Neural progenitor cell (in vitro differentiated cells): ENCODE results near the gene CNN3. TPM values are rescaled to one million over a fixed set of nuclear protein-coding genes. Genes with fewer than 3 reads are reported as not detected.

Experiments used
- DNase-seq: peaks from one replicate; pipeline ENCODE4 v3.0.0-alpha.2; 2016; ENCODE audit warnings: low spot score
- H2AFZ ChIP-seq: fragments of 200-600 bp; sonication (generic); replicated peaks from 2 replicates; pipeline ENCODE4 v1.6.1; 2016; ENCODE audit warnings: antibody characterized with exemption
- H3F3A ChIP-seq: fragments of 200-600 bp; sonication (generic); 2 replicates; pipeline ENCODE4 v1.6.1; 2016; ENCODE audit warnings: antibody characterized with exemption, low read depth
- H3K27ac ChIP-seq: fragments of 200-600 bp; sonication (generic); 2 replicates; pipeline ENCODE4 v1.5.1; 2016; ENCODE audit warnings: mild to moderate bottlenecking
- H3K27me3 ChIP-seq: fragments of 200-600 bp; sonication (generic); 2 replicates; pipeline ENCODE4 v1.6.1; 2016; ENCODE audit warnings: mild to moderate bottlenecking, moderate library complexity
- H3K36me3 ChIP-seq: fragments of 200-600 bp; sonication (generic); 2 replicates; pipeline ENCODE4 v1.5.1; 2016
- H3K4me1 ChIP-seq: fragments of 200-600 bp; sonication (generic); 2 replicates; pipeline ENCODE4 v1.6.1; 2016; ENCODE audit warnings: mixed run types
- H3K4me2 ChIP-seq: fragments of 200-600 bp; sonication (generic); 2 replicates; pipeline ENCODE4 v1.6.1; 2016
- H3K4me3 ChIP-seq: fragments of 200-600 bp; sonication (generic); 2 replicates; pipeline ENCODE4 v1.5.1; 2016
- H3K79me2 ChIP-seq: fragments of 200-600 bp; sonication (generic); 2 replicates; pipeline ENCODE4 v1.6.1; 2016; ENCODE audit warnings: low read depth
- H3K9ac ChIP-seq: fragments of 200-600 bp; sonication (generic); 2 replicates; pipeline ENCODE4 v1.6.1; 2016
- H3K9me3 ChIP-seq: fragments of 200-600 bp; sonication (generic); 2 replicates; pipeline ENCODE4 v1.5.1; 2016; ENCODE audit warnings: low read depth
- H4K20me1 ChIP-seq: fragments of 200-600 bp; sonication (generic); 2 replicates; pipeline ENCODE4 v1.6.1; 2016; ENCODE audit warnings: low read depth
- H3K27ac Mint-ChIP-seq: 3 replicates; pipeline ENCODE4 v1.8.0; 2021; ENCODE audit warnings: mixed read lengths
- H3K27me3 Mint-ChIP-seq: 2 replicates; pipeline ENCODE4 v1.8.0; 2022; ENCODE audit warnings: low read depth, mild to moderate bottlenecking, inconsistent platforms, moderate library complexity, mixed read lengths; ENCODE audit not compliant: insufficient read depth
- H3K36me3 Mint-ChIP-seq: 3 replicates; pipeline ENCODE4 v1.8.0; 2021; ENCODE audit warnings: mixed read lengths
- H3K4me1 Mint-ChIP-seq: 3 replicates; pipeline ENCODE4 v1.8.0; 2021; ENCODE audit warnings: mixed read lengths
- H3K4me3 Mint-ChIP-seq: 3 replicates; pipeline ENCODE4 v1.8.0; 2021; ENCODE audit warnings: mild to moderate bottlenecking, moderate library complexity, mixed read lengths
- H3K9me3 Mint-ChIP-seq: 3 replicates; pipeline ENCODE4 v1.8.0; 2020; ENCODE audit warnings: mixed read lengths
- EZH2 ChIP-seq: fragments of 200-600 bp; sonication (generic); IDR thresholded peaks from 2 replicates; pipeline ENCODE4 v1.6.1; 2017; ENCODE audit warnings: antibody characterized with exemption, mild to moderate bottlenecking, moderate library complexity
- EZH2phosphoT487 ChIP-seq: fragments of 200-600 bp; sonication (generic); IDR thresholded peaks from 2 replicates; pipeline ENCODE4 v1.6.1; 2017; ENCODE audit warnings: antibody characterized with exemption
- total RNA-seq: library from RNA; depleted of rRNA; stranded (reverse); fragments of >200 nt; gene quantifications from 2 replicates; pipeline ENCODE4 v1.2.3, GENCODE V29; 2015; ENCODE audit warnings: low replicate concordance
- TF ChIP-seq, protein P1 (sequence below): fragments of 200-600 bp; sonication (generic); IDR thresholded peaks from 2 replicates; pipeline ENCODE4 v1.5.1; 2017; ENCODE audit warnings: antibody characterized with exemption, mild to moderate bottlenecking

CNN3 gene
- total RNA-seq, 1 donor from 2014 or later, result 644 TPM

DNA sequence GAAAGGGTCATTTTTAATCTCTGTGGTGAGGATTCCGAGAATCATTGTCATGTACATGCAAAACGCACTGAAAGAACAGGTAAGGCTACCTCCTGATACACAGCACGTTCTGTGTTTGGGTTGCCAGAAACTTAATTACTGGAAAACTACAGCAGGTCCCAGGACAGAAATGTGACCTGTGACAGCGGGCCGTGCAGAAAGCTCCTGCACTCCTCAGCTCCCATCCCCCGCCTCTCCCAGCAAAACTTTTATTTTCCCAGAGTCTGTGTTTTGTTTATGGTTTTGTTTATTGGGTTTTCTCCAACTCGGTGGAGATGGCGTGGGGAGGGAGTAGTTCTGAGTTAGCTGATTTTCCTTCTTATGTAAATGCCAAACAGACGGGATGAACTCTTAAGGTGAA is 62.1 kb downstream of the CNN3 start:
- Mint-ChIP-seq H3K9me3 (no peaks in the 10 kb centered on the region), H3K4me3 (peak overlapping the region; percentile 5), H3K27me3 (no peaks in the 10 kb centered on the region), H3K27ac (peak overlapping the region; percentile 88), H3K36me3 (no peaks in the 10 kb centered on the region), H3K4me1 (peaks cover 48% of the 10 kb centered on the region)
- H3K4me1 ChIP-seq, result peaks cover 49% of the 10 kb centered on the region
- peak overlapping the region; percentile 6 for H3K4me2 ChIP-seq
- H3K4me3 ChIP-seq, result no peak overlapping the region
- H3K27me3 ChIP-seq, result no peaks in the 10 kb centered on the region
- no peak overlapping the region for H3K9ac ChIP-seq
- H3K36me3 ChIP-seq, result no peaks in the 10 kb centered on the region
- no peak overlapping the region for H3K27ac ChIP-seq
- TF ChIP-seq EZH2phosphoT487 (no peak), EZH2 (no peak)
- TF ChIP-seq, protein P1, sequence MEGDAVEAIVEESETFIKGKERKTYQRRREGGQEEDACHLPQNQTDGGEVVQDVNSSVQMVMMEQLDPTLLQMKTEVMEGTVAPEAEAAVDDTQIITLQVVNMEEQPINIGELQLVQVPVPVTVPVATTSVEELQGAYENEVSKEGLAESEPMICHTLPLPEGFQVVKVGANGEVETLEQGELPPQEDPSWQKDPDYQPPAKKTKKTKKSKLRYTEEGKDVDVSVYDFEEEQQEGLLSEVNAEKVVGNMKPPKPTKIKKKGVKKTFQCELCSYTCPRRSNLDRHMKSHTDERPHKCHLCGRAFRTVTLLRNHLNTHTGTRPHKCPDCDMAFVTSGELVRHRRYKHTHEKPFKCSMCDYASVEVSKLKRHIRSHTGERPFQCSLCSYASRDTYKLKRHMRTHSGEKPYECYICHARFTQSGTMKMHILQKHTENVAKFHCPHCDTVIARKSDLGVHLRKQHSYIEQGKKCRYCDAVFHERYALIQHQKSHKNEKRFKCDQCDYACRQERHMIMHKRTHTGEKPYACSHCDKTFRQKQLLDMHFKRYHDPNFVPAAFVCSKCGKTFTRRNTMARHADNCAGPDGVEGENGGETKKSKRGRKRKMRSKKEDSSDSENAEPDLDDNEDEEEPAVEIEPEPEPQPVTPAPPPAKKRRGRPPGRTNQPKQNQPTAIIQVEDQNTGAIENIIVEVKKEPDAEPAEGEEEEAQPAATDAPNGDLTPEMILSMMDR, result no peak
- no peaks in the 10 kb centered on the region for H3K79me2 ChIP-seq
- no peaks in the 10 kb centered on the region for H4K20me1 ChIP-seq
- peaks cover 12% of the 10 kb centered on the region for H3F3A ChIP-seq
- no peak overlapping the region for H2AFZ ChIP-seq
- DNase-seq, result peak; percentile 20
- H3K9me3 ChIP-seq, result no peaks in the 10 kb centered on the region

DNA sequence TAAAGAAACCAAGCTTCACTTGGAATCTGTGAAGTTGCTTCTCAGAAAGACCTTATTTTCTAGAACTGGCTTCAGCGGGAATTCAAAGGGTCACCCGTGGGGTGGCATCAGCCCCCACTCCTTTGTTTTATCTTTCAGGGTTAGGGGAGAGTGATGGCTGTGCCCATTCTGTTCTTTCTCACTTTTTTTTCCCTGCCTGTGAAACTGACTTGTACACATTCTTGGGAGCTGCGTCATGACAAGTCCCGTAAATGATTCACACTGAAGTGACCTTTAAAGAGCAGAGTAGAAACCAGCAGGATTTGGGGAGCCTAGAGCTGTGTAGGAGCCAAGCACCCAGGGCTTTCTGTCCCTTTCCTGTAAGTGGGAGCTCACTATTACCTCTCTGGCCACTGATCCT is 63.0 kb downstream of the CNN3 start:
- H3K36me3 ChIP-seq, result no peaks in the 10 kb centered on the region
- Mint-ChIP-seq H3K36me3 (no peaks in the 10 kb centered on the region), H3K27ac (peak overlapping the region; percentile 85), H3K4me1 (peaks cover 46% of the 10 kb centered on the region), H3K4me3 (peak overlapping the region; percentile 46), H3K27me3 (no peaks in the 10 kb centered on the region), H3K9me3 (no peaks in the 10 kb centered on the region)
- no peaks in the 10 kb centered on the region for H3K27me3 ChIP-seq
- H3K9me3 ChIP-seq, result no peaks in the 10 kb centered on the region
- H3K4me1 ChIP-seq, result peaks cover 47% of the 10 kb centered on the region
- H3F3A ChIP-seq, result peaks cover 12% of the 10 kb centered on the region
- no peak overlapping the region for H3K4me2 ChIP-seq
- H4K20me1 ChIP-seq, result no peaks in the 10 kb centered on the region
- no peak overlapping the region for H3K9ac ChIP-seq
- H3K79me2 ChIP-seq, result no peaks in the 10 kb centered on the region
- H3K4me3 ChIP-seq, result no peak overlapping the region
- no peak for DNase-seq
- TF ChIP-seq EZH2phosphoT487 (no peak), EZH2 (no peak)
- TF ChIP-seq, protein P1, result no peak
- H2AFZ ChIP-seq, result no peak overlapping the region
- H3K27ac ChIP-seq, result no peak overlapping the region

DNA sequence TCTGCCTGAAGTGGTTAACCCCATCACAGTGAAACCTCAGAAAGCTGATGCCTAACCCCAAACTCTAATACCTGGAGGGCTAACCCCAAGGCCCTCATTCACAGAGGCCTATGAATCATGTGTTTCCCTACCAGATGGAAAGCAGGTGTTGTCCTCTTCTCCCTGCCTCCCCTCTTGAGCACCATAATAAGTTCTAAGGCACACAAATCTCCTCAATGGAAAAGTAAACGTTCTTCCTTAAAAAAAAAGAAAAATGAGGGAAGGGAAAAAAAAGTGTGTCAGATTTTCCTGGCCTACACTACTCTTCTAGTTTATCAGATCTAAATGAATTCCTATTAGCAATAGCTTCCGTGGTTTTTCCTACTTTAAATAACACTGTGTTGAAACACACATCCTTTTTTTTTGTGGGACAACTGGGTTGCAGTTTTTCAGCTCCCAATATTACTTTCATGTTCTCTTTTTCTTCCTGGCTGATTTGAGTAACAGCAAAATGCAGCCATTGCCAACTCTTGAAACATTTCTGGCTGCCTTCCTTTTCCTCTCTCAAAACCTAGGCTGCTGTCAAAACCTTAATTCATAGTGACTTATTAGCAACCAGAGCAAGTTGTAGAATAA is 63.5 kb downstream of the CNN3 start:
- H3K27ac ChIP-seq, result no peak overlapping the region
- peaks cover 12% of the 10 kb centered on the region for H3F3A ChIP-seq
- H3K4me2 ChIP-seq, result no peak overlapping the region
- H3K79me2 ChIP-seq, result no peaks in the 10 kb centered on the region
- TF ChIP-seq EZH2, result no peak
- TF ChIP-seq, protein P1, result no peak
- TF ChIP-seq EZH2phosphoT487, result no peak
- H2AFZ ChIP-seq, result no peak overlapping the region
- Mint-ChIP-seq H3K27me3 (no peaks in the 10 kb centered on the region), H3K36me3 (no peaks in the 10 kb centered on the region), H3K4me1 (peaks cover 46% of the 10 kb centered on the region), H3K9me3 (no peaks in the 10 kb centered on the region), H3K27ac (peak overlapping the region; percentile 85), H3K4me3 (peak overlapping the region; percentile 46)
- H3K4me3 ChIP-seq, result no peak overlapping the region
- no peaks in the 10 kb centered on the region for H4K20me1 ChIP-seq
- no peaks in the 10 kb centered on the region for H3K9me3 ChIP-seq
- no peaks in the 10 kb centered on the region for H3K36me3 ChIP-seq
- H3K9ac ChIP-seq, result no peak overlapping the region
- H3K4me1 ChIP-seq, result peaks cover 45% of the 10 kb centered on the region
- no peak for DNase-seq
- H3K27me3 ChIP-seq, result no peaks in the 10 kb centered on the region
